NCI-H1048 (cell line): ENCODE data around the gene OSR1.

Experiments used
- DNase-seq: peaks from one replicate; lab custom pipeline; 2025; lab: John Stamatoyannopoulos, UW

Gene OSR1

GRCh38 chr2:19357402-19358241, 801 bp downstream of the OSR1 start:
- DNase-seq = no peak

DNA sequence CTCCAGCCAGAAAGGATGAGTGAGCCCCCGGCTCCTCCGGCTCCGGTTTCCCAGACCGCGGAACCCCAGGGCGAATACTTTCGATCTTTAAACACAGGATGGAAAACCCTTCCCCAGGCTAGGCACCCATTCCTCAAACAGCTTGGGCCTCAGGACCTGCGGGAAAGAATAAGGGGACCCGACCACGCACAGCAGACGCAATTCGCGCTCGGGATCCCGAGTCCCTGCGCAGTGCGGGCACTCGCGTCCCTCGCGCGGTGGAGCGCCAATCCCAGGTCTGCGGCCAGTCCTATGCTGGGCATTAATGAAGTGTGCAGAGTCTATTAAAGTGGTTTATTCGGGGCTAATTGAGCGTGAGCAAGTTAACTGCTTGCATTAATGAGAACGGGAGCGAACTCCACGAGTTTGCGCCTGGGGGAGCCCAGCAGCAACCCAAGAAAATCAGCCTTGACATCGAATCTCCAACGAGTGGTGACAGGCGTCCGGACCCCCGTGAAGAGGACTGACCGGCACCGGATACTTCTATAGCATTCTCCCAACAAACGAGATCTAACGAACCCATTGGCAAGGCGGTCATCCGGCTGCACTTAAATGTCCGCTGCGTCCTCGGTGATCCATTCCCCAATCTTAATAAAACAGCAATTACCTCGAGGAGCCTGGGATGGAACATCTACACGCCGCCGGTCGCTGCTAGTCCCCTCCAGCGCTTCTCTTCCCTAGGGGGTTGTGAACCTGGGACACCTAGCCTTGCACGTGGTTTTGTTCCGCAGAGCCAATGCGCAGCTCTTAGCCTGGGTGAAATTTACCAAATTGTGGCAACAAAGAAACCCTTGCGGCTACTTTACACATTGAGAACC, 1.6 kb downstream of the OSR1 start:
- DNase-seq = no peak

DNA sequence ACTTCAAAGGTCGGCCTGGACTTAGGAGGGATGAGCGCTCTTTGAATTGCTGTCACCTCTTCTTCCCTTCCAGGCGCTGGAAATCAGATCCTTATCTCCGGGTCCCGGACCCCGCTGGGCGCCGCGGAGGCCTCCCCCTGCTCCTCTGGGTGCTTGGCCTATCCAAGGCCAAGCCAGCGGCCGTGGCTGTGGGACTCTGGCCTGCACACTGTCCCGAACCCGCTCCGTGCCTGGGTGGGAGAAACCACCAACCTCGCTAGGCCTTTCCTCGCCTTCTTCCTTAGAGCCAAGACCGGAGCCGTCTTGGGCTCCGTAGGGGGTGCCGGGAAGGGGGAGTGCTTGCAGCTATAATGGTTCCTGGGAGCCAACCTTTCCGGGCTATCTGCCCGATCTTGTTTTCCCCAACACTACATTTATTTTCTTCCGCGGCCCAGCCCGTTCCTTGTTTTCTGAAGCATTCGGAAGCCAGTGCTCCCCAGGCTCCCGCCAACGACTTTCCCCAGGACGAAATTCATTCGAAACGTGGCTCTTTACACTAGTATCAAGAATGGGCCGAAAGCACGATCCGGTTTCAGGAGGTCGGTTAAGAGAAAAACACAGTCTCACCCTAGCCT, 2.4 kb downstream of the OSR1 start:
- no peak for DNase-seq

GRCh38 chr2:19355416-19355821, 3.0 kb downstream of the OSR1 start:
- no peak for DNase-seq

DNA sequence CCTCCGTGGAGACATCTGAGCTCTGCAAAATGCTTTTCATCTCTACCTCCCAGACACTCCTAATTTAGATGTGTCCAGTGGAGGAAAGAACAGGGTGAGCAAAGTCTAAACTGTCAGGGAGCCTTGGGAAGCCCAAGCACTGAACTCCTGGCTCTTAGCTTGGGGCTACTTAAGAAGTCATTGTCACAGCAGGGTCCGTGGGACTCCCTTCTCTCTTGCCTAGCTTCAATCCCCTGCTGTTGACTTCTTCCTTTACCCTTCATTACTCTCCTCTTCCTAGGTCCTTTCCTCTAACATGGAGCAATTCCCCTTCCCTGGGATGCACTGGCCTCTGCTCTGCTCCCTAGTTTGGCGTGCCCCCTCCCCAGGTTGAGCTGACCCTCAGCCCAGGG, 3.4 kb downstream of the OSR1 start:
- no peak for DNase-seq

DNA sequence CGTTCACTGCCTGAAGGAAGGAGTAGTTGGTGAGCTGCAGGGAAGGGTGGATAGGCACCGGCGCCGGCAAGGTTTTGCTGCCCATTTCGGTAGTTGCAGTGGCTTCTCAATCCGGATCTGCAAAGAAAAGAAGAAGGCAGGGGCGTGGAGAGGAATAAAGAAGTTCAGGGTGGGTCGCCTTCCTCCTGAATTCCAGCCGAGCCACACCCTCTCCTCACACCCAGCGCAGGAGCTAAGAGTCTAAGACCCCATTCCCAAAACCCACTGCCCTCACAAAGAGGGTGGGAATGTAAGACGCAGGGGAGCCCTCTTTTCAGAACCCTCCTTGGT, 4.7 kb downstream of the OSR1 start:
- no peak for DNase-seq

DNA sequence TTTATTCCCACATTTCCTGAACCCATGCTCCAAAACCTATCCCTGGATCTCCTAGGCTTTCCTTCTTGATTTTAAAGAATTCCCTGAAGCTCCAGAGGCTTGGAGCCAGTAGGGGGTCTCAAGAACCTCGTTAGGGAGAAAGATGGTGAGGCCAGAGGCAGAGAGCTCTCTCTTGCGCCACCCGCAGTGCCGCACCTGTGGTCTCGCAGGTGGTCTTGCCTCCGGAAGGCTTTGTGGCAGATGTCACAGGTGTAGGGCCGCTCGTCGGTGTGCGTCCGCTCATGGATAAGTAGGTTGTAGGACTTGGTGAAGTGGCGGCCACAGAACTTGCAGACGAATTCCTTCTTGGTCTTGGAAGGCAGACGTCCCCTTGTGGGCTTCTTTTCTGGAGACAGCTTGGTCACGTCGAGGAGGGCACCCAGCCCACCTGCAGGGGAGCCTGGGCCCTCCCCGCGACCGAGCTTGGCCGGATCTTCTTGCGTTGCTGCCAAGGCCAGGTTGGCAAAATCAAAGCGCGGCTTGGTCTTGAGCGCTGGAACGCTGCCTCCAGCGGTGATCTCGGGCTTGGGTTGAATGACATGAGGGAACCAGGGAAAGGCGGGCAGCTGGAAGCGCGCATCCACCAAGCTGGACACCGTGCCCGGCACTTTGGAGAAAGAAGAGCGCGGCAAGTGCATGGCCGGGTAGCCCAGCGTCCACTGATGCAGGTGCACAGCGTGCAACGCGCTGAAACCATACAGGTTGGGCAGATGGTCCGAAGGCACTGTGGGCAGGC, 5.3 kb downstream of the OSR1 start:
- no peak for DNase-seq

DNA sequence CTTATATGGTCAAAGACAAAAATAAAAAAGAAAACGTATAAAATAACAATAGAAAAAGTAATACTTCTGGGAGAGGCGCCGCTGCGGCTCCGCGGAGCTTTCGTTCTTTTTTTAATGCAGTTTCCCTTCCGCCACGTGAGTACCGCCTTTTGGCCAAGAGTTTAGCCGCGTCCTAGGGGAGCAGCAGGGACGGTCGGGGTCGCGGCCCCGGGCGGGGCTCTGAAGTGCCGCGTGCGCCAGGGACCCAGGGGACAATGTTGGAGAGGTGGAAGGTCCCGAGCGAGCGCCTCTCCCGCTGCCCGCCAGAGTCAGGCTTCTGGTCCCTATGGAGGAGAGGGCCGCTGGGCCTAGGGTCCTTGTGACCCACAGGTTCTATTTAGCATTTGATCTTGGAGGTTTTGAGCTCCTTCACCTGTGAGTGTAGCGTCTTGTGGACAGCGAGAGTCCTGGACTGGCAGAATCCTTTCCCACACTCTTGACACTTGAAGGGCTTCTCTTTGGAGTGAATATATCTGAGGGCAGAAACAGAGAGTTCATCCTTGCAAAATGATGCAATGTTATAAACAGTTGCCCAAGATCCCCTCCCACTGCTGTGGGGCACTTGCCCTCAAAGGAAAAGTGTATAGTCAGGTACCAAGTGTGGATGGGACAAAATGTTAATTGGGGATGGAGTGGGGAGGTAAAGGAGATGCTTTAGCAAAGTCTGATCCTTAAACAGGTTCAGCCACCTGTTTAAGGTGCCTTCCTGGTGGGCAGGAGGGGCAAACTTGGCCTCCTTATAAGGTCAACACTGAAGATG, 6.3 kb downstream of the OSR1 start:
- DNase-seq = no peak

DNA sequence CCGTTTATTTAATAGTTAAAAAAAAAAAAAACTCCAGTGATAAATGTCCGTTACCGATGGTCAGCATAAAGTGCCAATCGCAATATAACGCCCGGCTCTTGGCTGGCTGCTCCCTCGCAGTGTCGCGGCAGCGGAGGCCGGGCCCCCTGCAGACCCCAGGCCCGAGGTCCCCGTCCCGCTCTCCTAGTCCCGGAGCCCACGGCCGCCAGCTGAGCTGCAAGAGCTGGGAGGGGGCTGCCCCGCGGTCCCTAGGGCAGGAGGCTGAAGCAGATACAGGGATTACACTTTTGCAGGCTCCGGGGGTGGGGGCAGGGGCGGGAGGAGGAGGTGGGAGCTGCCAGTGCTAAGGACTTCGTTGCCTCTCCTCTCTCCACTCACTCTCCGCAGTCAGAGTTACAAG, 6.9 kb downstream of the OSR1 start:
- no peak for DNase-seq

- DNase-seq = no peak
Measured at GRCh38 chr2:19350678-19351401, 7.6 kb downstream of the OSR1 start.

GRCh38 chr2:19349911-19350677, 8.3 kb downstream of the OSR1 start:
- DNase-seq = no peak

DNA sequence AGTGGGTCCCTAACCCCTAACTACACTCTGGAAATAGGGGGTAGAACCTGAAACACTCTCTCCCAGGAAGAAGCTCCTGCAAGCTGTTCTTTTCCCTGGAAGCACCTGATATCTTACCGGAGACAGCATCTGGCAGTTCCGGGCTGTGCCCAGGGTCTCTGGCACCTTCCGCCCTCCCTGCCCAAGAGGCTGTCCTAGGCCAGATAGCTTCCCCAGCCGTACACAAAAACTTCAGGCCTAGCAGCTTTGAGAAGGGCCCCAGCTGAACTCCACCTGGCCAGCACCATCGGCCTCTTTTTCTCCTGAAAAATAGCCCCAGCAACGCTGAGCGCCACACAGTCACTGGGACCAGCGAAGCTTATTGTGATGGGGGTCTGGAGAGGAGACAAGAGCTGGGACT, 9.7 kb downstream of the OSR1 start:
- DNase-seq = no peak

GRCh38 chr2:19347619-19348562, 10.5 kb downstream of the OSR1 start:
- peak; percentile 78 for DNase-seq

- no peak for DNase-seq
Measured at GRCh38 chr2:19346983-19347618, 11.3 kb downstream of the OSR1 start.

- DNase-seq = no peak
Measured at GRCh38 chr2:19337742-19338141, 20.7 kb downstream of the OSR1 start.

DNA sequence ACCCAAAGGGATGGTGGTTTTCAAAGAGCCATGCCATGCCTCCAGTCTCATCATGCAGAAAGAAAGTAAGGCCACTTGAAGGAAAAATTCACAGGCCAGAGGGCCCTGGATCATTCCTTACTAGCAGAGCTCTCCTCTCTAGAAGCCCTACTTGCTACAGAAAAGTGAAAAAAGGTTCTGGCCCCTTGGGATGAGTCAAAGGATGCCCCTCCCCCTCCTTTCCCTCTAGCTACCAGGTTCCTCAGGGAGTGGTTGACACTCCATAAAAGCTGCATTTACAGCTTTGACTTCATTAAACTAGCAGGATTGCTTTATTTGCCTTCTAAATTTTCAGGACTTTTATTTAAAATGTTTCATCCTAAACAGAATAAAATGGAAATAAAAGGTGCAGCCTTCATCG, 21.2 kb downstream of the OSR1 start:
- no peak for DNase-seq

GRCh38 chr2:19336781-19337180, 21.6 kb downstream of the OSR1 start:
- no peak for DNase-seq

- no peak for DNase-seq
Measured at GRCh38 chr2:19332503-19332902, 25.9 kb downstream of the OSR1 start.
